ENCODE measurements around the gene RASL10B. TPM values are rescaled to one million over a fixed set of nuclear protein-coding genes. Genes with fewer than 3 reads are reported as not detected.
A peak's percentile ranks its signal among the peaks of the same experiment; 100 is the strongest.

RASL10B gene
- total and polyA plus RNA-seq, 11 donors, result 7.6 to 78.7 (median 12.2) TPM

DNA sequence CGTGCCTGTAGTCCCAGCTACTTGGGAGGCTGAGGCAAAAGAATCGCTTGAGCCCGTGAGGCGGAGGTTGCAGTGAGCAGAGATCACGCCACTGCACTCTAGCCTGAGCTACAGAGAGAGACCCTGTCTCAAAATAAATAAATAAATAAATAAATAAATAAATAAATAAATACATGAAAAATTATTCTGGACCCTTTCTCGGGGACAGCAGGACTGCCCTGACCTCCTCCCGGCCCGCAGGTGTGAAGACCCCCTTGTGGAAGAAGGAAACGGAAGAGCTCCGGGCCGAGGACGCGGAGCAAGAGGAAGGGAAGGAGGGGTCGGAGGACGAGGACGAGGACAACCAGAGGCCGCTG is 32.3 kb downstream of the RASL10B start:
- Histone ChIP-seq H3K36me3 (no peaks in the 10 kb centered on the region), H3K9me3 (no peaks in the 10 kb centered on the region), H3K27me3 (no peaks in the 10 kb centered on the region), H3K27ac (peak overlapping the region in 2 of 12 donors; percentile 20 to 42), H3K4me3 (peak overlapping the region in 11 of 12 donors; percentile 10 to 67 (median 57)), H3K4me1 (peaks cover 0 to 15% (median 9%) of the 10 kb centered on the region in 12 donors)
- intact Hi-C loops (cut with DNase I), result loop anchor here in 5 of 10 donors (1.0 to 2.0 kb wide), 3 partner anchors 41 to 46 kb away; partner anchors contain the start of gene TAF15 (in 3 of the 5)
- TF ChIP-seq CTCF (IDR thresholded peaks at IDR 0.05) (no peak), POLR2A (IDR thresholded peaks at IDR 0.05) (no peak)
- DNase-seq (no peak), ATAC-seq (no peak)
- 33 to 36% (median 34%) methylated on average over 17 of the region's 17 CpGs for WGBS, 4 donors

DNA sequence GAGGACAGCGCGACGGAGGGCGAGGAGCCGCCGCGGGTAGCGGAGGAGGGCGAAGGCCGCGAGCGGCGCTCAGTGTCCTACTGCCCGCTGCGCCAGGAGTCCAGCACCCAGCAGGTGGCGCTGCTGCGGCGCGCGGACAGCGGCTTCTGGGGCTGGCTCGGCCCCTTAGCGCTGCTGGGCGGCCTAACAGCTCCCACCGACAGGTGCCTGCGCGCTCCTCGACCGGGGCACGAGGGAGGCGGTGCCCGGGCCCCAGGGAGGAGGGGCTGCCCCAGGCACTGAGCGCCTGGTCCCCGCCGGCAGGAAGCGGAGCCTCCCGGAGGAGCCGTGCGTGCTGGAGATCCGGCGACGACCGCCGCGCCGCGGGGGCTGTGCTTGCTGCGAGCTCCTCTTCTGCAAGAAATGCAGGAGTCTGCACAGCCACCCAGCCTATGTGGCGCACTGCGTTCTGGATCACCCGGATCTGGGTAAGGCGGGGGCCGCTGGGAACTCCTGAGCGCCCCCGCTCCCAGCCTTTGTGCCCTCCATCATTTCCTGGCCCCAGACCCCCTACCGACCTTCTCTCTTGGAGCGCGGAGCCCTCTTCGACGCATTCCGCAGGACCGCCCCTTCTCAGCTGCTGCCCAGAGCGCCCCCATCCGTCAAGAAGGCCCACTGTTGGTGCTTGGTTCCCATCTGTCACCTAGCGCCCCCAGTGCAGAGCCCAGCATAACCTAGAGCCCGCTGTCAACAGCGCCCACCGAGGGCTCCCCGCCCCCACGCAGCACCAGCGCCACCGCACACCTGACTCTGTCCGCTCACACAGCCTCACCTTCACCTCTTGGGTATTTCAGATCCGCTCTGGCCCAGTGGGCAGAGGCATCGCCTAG is 32.9 kb downstream of the RASL10B start:
- H3K27ac ChIP-seq, result peak overlapping the region in 4 of 12 donors; percentile 3 to 42 (median 12)
- no peaks in the 10 kb centered on the region for H3K36me3 ChIP-seq
- ATAC-seq (peak; percentile 75 to 98 (median 95)), DNase-seq (peak; percentile 83 to 94 (median 85))
- 5 to 11% (median 6%) methylated on average over 34 to 75 of the region's 75 CpGs for WGBS, 4 donors
- intact Hi-C loops (cut with DNase I), result loop anchor here in 5 of 10 donors (1.0 to 2.0 kb wide), 3 partner anchors 40 to 45 kb away; partner anchors contain the start of gene TAF15 (in 3 of the 5)
- no peaks in the 10 kb centered on the region for H3K27me3 ChIP-seq
- TF ChIP-seq POLR2A (IDR thresholded peaks at IDR 0.05) (peak in 1 of 2 donors; percentile 21), CTCF (IDR thresholded peaks at IDR 0.05) (peak; percentile 85 to 98 (median 96))
- H3K4me1 ChIP-seq, result peaks cover 0 to 15% (median 9%) of the 10 kb centered on the region in 12 donors
- peak overlapping the region; percentile 9 to 67 (median 57) for H3K4me3 ChIP-seq
- no peaks in the 10 kb centered on the region for H3K9me3 ChIP-seq

- TF ChIP-seq CTCF (IDR thresholded peaks at IDR 0.05), result no peak
- no peak for TF ChIP-seq POLR2A (IDR thresholded peaks at IDR 0.05)
- H3K27ac ChIP-seq, result no peak overlapping the region
- no peak overlapping the region for H3K4me3 ChIP-seq
- no peaks in the 10 kb centered on the region for H3K9me3 ChIP-seq
- peaks cover 0 to 15% (median 9%) of the 10 kb centered on the region in 12 donors for H3K4me1 ChIP-seq
- ATAC-seq (no peak), DNase-seq (no peak)
- WGBS, 4 donors, result 77 to 82% (median 78%) methylated on average over 8 to 11 of the region's 11 CpGs
- intact Hi-C loops (cut with DNase I), result loop anchor here in 2 of 10 donors (2.0 kb wide), 1 partner anchor 40 kb away; no protein-coding TSS in a partner anchor
- H3K36me3 ChIP-seq, result no peaks in the 10 kb centered on the region
- no peaks in the 10 kb centered on the region for H3K27me3 ChIP-seq
Measured at GRCh38 chr17:35765086-35765710, 33.8 kb downstream of the RASL10B start.
